Activated CD8-positive, alpha-beta memory T cell treated with anti-CD3 and anti-CD28 coated beads, Interleukin-2, amount 50 U/mL, for 48 hours (primary cell): ENCODE measurements around the gene AP4B1.
A peak's percentile ranks its signal among the peaks of the same experiment; 100 is the strongest.

ENCODE experiments used
- DNase-seq: peaks from one replicate; pipeline ENCODE4 v3.0.0-alpha.2; 2020

The AP4B1 gene

GRCh38 chr1:113929750-113930498 lies 25.3 kb upstream of the AP4B1 start:
- DNase-seq, result peak; percentile 81

GRCh38 chr1:113928941-113929749 lies 24.5 kb upstream of the AP4B1 start, which contains the start of gene HIPK1:
Gene HIPK1, plus strand, starts transcription at chr1:113929324.
- DNase-seq, result peak; percentile 95

GRCh38 chr1:113928187-113928930 lies 23.8 kb upstream of the AP4B1 start:
- DNase-seq, result no peak

- no peak for DNase-seq
These were observed 19.9 kb upstream of the AP4B1 start for GRCh38 chr1:113924473-113924872.

- no peak for DNase-seq
These were observed 18.4 kb upstream of the AP4B1 start for GRCh38 chr1:113922957-113923356.

- DNase-seq, result no peak
These were observed 13.6 kb upstream of the AP4B1 start for GRCh38 chr1:113918243-113918642.

GRCh38 chr1:113917400-113918082 lies 12.9 kb upstream of the AP4B1 start:
- no peak for DNase-seq

GRCh38 chr1:113916974-113917373 lies 12.4 kb upstream of the AP4B1 start:
- DNase-seq, result no peak

- no peak for DNase-seq
These were observed 9.5 kb upstream of the AP4B1 start for GRCh38 chr1:113913887-113914664.

- DNase-seq, result no peak
These were observed 8.7 kb upstream of the AP4B1 start for GRCh38 chr1:113913312-113913668.

GRCh38 chr1:113912594-113913311 lies 8.2 kb upstream of the AP4B1 start:
- no peak for DNase-seq

- no peak for DNase-seq
These were observed 849 bp upstream of the AP4B1 start for GRCh38 chr1:113905435-113905861.

- no peak for DNase-seq
These were observed 316 bp downstream of the AP4B1 start for GRCh38 chr1:113904293-113904673.

GRCh38 chr1:113903501-113904292 lies 902 bp downstream of the AP4B1 start:
- DNase-seq, result no peak

GRCh38 chr1:113901191-113901590 lies 3.4 kb downstream of the AP4B1 start:
- DNase-seq, result no peak

- no peak for DNase-seq
These were observed 5.5 kb downstream of the AP4B1 start for GRCh38 chr1:113899111-113899510.

GRCh38 chr1:113898241-113898814 lies 6.3 kb downstream of the AP4B1 start:
- DNase-seq, result no peak

GRCh38 chr1:113895961-113896360 lies 8.6 kb downstream of the AP4B1 start:
- DNase-seq, result no peak

GRCh38 chr1:113895098-113895497 lies 9.5 kb downstream of the AP4B1 start:
- DNase-seq, result no peak

- no peak for DNase-seq
These were observed 11.3 kb downstream of the AP4B1 start for GRCh38 chr1:113893267-113893666.
